Putamen (tissue), 1 donor: ENCODE measurements around the gene THG1L.

Source experiments
- DNase-seq: peaks from one replicate; pipeline ENCODE4 v3.0.0-alpha.2; 2016; ENCODE audit warnings: low spot score

The THG1L gene

DNA sequence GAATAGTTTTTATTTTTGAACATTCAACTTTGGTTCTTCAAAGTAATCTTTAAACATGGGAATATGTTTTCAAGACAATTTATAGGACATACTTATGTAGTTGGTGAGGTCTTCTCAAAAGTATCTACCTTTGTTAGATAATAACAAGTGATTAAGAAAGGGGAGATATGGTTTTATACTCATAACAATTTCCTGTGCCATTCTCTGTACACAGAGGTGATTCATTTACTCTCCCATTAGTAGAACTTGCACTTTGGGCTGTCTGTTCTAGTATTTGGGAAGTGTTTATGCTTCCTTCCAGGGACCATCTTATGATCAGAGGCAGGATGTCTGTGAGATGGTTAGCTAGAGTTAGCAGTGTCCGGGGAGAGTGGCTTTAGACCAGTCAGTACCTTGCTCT, 27.5 kb downstream of the THG1L start:
- no peak for DNase-seq

DNA sequence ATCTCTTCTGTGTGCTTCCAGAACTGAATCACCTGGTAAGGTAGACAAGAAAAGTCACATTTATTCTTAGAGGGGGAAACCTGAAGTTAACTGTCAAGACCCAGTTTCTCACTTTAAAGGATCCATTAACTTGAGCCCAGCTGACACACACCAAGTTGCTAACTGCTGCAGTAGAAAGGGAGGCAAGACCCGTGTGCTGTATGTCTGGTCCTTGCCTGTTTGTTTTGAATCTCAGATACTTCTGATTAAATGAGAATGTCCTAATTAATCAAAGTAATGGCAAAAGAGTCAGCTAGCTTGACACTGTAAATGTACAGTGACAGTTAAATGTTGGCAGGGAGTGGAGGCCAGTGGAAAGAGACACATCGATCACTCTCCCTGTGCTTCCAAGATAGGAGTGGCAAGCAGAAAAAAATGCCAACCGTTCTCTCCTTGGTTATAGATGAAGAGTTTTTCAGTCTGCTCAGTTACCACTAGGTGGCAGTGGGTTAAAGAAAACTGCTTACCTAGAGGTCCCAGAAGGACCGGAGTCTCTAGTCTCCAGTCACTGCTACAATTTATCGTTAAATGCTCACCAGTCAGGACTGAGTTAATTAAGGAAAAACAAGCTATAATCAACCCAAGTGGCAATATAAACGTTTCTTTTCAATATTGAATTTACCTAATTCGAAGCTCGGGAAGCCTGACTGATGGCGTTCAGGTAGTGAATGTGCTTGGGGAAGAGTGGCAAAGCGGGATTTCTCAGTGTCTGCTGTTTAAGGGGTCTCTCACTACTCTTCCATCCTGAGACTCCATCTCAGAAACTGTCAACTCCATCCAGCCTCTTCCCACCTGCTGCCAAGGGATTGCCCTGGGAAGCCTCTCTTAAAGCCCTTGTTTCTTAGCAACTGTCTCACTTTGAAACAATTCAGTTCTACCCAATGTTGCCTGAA, 30.7 kb downstream of the THG1L start:
- DNase-seq, result peak; percentile 41

DNA sequence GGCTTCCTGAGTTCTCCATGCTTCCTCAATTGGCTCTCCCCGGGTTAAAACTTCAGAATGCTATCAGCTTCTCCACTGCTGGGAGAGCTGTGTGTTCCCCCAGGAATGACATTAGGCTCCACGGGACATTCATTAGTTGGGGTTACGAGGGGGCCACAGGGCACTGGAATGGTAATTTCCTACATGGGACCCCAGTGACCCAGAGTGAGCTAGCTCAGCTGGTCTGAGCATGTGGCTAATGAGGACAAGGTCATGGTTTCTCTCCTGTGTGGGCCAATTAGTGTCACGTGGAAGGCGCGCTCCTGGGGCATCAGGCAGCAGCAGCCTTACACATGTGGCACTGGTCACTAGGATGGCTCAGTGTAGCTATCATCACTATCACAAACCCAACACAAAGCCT, 33.3 kb downstream of the THG1L start:
- DNase-seq, result no peak

DNA sequence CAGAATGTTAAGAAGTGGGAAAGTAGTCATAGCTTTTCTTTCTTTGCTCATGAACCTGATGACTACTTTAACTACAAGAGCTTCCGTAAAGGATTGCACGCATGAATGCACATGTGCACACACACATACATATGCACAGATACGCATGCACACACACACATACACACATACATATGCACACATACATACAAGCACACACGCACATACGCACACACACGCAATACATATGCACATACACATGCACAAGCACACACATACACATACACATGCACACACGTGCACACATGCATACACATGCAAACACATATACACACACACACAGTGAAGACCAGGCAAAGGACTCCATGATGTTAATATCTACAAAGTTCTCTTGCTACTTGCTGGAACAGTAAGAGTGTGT, 35.2 kb downstream of the THG1L start:
- no peak for DNase-seq

DNA sequence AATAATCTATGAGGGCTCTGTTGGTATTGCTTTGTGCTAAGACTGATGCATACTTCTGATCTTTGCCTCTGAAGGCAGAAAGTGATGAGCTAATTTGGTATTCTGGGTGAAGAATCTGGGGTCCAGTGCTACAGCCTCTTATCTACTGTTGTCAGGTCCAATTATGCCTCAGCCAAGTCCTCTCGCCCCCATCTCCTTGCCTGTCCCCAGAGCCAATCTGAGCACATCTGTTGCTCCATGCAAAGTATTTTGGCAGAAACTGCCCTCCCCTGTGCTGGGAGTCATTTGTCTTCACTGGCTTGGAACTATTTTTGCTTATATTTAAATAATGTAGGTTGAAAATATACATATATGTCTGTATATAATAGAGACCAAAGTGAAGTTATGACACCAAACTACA, 35.7 kb downstream of the THG1L start:
- DNase-seq, result no peak

DNA sequence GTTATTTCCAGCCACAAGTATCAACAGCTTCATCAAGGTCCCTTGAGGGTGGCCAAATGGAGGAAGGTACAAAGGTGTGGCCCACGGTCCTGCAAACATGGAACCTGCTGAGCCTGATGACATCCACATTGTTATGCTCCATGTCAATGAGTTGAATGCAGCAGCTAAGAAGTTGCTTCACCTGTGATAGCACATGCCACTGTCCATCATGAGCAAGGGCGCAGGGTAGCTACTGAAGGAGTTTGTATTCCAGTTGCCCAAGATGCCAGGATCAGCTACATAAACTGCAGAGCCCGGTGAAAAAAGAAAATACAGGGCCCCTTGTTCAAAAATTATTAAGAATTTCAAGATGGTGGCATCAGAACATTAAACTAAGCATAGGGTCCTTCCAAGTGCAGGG, 36.5 kb downstream of the THG1L start:
- no peak for DNase-seq

DNA sequence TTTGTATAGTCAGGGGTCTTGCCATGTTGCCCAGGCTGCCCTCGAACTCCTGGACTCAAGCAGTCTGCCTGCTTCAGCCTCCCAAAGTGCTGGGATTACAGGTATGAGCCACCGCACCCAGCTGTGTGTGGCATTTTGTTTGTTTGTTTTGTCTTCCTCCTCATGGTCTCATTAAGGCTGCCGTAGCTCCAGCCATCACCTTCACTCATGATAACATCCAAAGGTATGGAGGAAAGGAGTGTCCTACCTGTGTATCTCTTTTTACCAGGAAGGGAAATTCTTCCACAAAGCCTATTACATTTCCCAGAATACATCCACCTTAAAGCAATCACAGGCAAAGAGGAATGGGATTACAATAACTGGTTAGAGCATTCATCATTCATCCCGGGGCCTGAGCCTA, 39.4 kb downstream of the THG1L start:
- DNase-seq, result no peak

DNA sequence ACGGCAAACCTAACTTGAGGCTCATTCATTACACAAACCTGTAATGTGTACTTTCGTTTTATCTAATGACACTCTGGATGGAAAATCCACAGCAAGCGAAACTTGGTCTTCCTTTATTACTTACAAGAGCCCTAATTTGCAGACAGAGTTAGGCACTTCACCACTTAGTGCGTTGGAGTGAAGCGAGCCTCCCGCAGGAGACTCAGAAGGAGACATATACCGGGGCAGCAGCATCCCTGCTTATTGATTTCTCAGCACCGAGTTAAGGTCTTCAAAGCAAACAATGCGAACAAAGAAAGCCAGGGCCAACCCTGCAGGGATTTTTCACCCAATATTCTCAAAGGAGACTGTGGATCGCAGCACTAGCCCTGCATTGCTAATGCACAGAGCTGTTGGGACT, 40.9 kb downstream of the THG1L start:
- DNase-seq, result no peak

DNA sequence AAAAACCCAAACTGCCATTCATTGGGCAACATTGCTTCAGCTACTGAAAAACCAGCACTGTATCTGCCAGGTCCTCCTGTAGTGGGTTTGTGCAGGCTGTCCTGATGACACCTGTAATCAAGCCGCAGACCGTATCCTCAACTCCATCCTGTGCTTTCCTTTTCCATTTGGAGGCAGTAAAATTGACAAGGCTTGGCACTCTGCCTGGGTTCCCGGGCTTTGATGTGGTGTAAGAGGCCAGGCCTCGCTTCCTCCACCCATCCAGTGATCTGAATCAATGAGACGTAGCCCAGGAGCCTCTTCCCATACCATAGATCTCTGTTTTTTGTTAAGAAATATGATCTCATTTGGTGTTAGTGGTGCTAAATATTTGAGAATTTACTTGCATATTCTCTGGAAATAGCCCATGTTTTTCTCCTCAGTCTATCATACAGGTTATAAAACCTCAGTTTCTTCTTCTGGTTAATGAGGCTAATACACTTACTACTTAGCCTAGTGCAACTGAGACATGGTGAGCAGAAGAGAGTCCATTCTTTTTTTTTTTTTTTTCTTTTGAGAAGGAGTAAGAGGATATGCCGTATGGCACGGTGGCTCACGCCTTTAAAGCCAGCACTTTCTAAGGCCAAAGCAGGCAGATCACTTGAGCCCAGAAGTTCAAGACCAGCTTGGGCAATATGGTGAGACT, 47.0 kb downstream of the THG1L start:
- no peak for DNase-seq

DNA sequence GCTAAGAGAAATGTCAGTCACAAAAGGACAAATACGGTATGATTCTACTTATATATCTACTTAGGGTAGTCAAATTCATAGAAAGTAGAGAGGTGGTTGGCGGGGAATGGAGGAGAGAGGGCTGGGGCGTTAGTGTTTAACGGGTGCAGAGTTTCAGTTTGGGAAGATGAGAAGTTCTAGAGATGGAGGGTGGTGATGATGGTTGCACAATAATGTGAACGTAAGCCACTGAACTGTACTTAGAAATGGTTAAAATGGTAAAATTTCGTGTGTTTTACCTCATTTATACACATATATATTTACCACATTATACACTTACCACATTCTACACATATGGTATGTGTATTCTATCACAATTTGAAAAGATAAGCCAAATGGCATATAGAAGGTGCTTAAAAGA, 48.0 kb downstream of the THG1L start:
- DNase-seq, result no peak

DNA sequence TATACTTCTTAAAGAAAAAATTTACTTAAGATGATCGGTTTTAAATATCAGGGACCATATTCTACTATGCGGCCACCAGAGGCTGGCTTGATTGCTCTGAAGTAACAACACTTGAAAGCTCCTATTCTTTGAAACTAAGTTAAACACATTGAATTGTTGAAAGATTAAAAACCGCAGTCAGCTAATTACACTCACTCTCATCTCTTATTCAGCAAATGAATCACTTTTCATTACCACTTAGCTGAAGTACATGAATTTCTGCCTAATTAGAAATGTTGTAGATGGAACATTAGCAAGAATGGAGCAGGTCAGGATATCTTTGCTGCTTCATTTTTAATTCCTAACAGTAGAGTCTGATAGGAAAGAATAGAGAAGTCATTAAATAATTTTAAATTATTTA, 54.6 kb downstream of the THG1L start:
- DNase-seq, result no peak
